A549 (cell line): ENCODE data around the gene FHIT. TPM values are rescaled to one million over a fixed set of nuclear protein-coding genes. Genes with fewer than 3 reads are reported as not detected.

Source experiments
- ATAC-seq, 2 experiments: fragments of 200-7000 bp in 1 of 2; fragments of >200 bp in 1 of 2; cut with Nextera tagmentation in 1 of 2; cut with Tn5 transposase in 1 of 2; 3 replicates each; pipeline versions ENCODE4 v1.8.0 to v1.9.1; 2018 to 2020; ENCODE audit warnings: mild to moderate bottlenecking in 1 of 2, moderate library complexity in 1 of 2
- CTCF ChIA-PET: fragments of 300-600 bp; sonication (Branson Sonifier 250); formaldehyde crosslinking; extraction: SDS; loops from one replicate; lab custom pipeline; 2021; ENCODE audit warnings: antibody characterized with exemption, inconsistent platforms; lab: Yijun Ruan, JAX
- POLR2A ChIA-PET: fragments of 350-600 bp; formaldehyde crosslinking; extraction: SDS; loops from one replicate; lab custom pipeline; 2021; ENCODE audit warnings: antibody characterized with exemption, inconsistent platforms; lab: Yijun Ruan, JAX
- DNase-seq, 2 experiments: peaks; one replicate each; pipeline versions ENCODE4 v3.0.0 to v3.0.0-alpha.2; 2011 to 2016; ENCODE audit warnings: low read depth in 1 of 2, low spot score in 1 of 2
- FAIRE-seq: peaks from 2 replicates; lab custom pipeline; 2011; peaks lifted over from hg19 to GRCh38; lab: Jason Lieb, UNC
- H3K27ac ChIP-seq, 2 experiments: fragments of >200 bp; sonication (Bioruptor Twin); formaldehyde crosslinking; 3 replicates each; pipeline ENCODE4 v1.5.1; 2016 to 2017
- H3K4me1 ChIP-seq: fragments of >200 bp; sonication (Bioruptor Twin); formaldehyde crosslinking; 3 replicates; pipeline ENCODE4 v1.6.1; 2016
- H3K4me2 ChIP-seq: fragments of >200 bp; sonication (Bioruptor Twin); formaldehyde crosslinking; 3 replicates; pipeline ENCODE4 v1.6.1; 2016
- H3K4me3 ChIP-seq: fragments of >200 bp; sonication (Bioruptor Twin); formaldehyde crosslinking; 3 replicates; pipeline ENCODE4 v1.5.1; 2016
- H3K9me3 ChIP-seq: fragments of >200 bp; sonication (Bioruptor Twin); formaldehyde crosslinking; 3 replicates; pipeline ENCODE4 v1.6.1; 2016
- BHLHE40 ChIP-seq: IDR thresholded peaks from 2 replicates; pipeline ENCODE4 v1.6.1; 2012; ENCODE audit warnings: low read depth, low read length, inconsistent platforms
- CHD2 ChIP-seq: fragments of 150-350 bp; IDR thresholded peaks from 2 replicates; pipeline ENCODE4 v1.6.1; 2014; ENCODE audit warnings: low read length; ENCODE audit not compliant: partially characterized antibody
- EHF ChIP-seq: fragments of 250-450 bp; sonication (Bioruptor Pico); IDR thresholded peaks from 2 replicates; pipeline ENCODE4 v1.5.0; 2020; ENCODE audit warnings: mild to moderate bottlenecking
- FOSL2 ChIP-seq, 2 experiments: fragments of 450-650 bp in 1 of 2; fragments of >200 bp in 1 of 2; sonication (Bioruptor Twin) in 1 of 2; formaldehyde crosslinking; IDR thresholded peaks; 2 replicates each; pipeline versions ENCODE4 v1.5.0 to v1.6.1; 2016 to 2020; ENCODE audit warnings: mild to moderate bottlenecking in 1 of 2, moderate library complexity in 1 of 2
- HEYL ChIP-seq: fragments of 250-450 bp; sonication (Bioruptor Pico); IDR thresholded peaks from 2 replicates; pipeline ENCODE4 v1.8.0; 2021; ENCODE audit warnings: mild to moderate bottlenecking, moderate library complexity
- HOXA7 ChIP-seq: fragments of 250-450 bp; sonication (Bioruptor Pico); IDR thresholded peaks from 2 replicates; pipeline ENCODE4 v1.5.0; 2020; ENCODE audit warnings: mild to moderate bottlenecking, moderate library complexity
- HOXB5 ChIP-seq: fragments of 250-450 bp; sonication (Bioruptor Pico); IDR thresholded peaks from 2 replicates; pipeline ENCODE4 v1.5.0; 2020; ENCODE audit warnings: mild to moderate bottlenecking, moderate library complexity
- JUN ChIP-seq, 2 experiments: fragments of >200 bp; sonication (Bioruptor Twin); formaldehyde crosslinking; IDR thresholded peaks; 2 replicates in 1 of 2; 3 replicates in 1 of 2; pipeline ENCODE4 v1.6.1; 2016 to 2017
- JUNB ChIP-seq: fragments of >200 bp; sonication (Bioruptor Twin); formaldehyde crosslinking; IDR thresholded peaks from 2 replicates; pipeline ENCODE4 v1.6.1; 2016
- KDM5A ChIP-seq: fragments of 200-600 bp; sonication (generic); IDR thresholded peaks from 2 replicates; pipeline ENCODE4 v1.6.1; 2016; ENCODE audit warnings: antibody characterized with exemption, mild to moderate bottlenecking
- MAFK ChIP-seq: fragments of 450-650 bp; IDR thresholded peaks from 2 replicates; pipeline ENCODE4 v1.6.1; 2014; ENCODE audit not compliant: partially characterized antibody
- MYC ChIP-seq: IDR thresholded peaks from 2 replicates; pipeline ENCODE4 v1.6.1; 2012; ENCODE audit warnings: mild to moderate bottlenecking, inconsistent platforms, low read length, improper control_type of control experiment, borderline replicate concordance
- NPAS2 ChIP-seq: fragments of 250-450 bp; sonication (Bioruptor Pico); IDR thresholded peaks from 2 replicates; pipeline ENCODE4 v1.8.0; 2022; ENCODE audit warnings: mild to moderate bottlenecking, moderate library complexity, borderline replicate concordance
- NR3C1 ChIP-seq: fragments of >200 bp; sonication (Bioruptor Twin); formaldehyde crosslinking; IDR thresholded peaks from 3 replicates; pipeline ENCODE4 v1.6.1; 2017
- POLR2A ChIP-seq: IDR thresholded peaks from 2 replicates; pipeline ENCODE4 v1.6.1; 2012; ENCODE audit warnings: mild to moderate bottlenecking, low read length
- RAD21 ChIP-seq, 2 experiments: fragments of >200 bp in 1 of 2; sonication (Bioruptor Twin) in 1 of 2; formaldehyde crosslinking in 1 of 2; IDR thresholded peaks in 1 of 2; conservative IDR thresholded peaks in 1 of 2; 2 replicates in 1 of 2; 3 replicates in 1 of 2; pipeline ENCODE4 v1.6.1; 2012 to 2018; ENCODE audit warnings: inconsistent platforms in 1 of 2
- RNF2 ChIP-seq: fragments of 200-600 bp; sonication (generic); IDR thresholded peaks from 2 replicates; pipeline ENCODE4 v1.6.1; 2016; ENCODE audit warnings: low read depth, mild to moderate bottlenecking, antibody characterized with exemption, moderate library complexity, borderline replicate concordance
- SMC3 ChIP-seq: fragments of >200 bp; sonication (Bioruptor Twin); formaldehyde crosslinking; IDR thresholded peaks from 3 replicates; pipeline ENCODE4 v1.6.1; 2018; ENCODE audit warnings: inconsistent platforms
- SREBF2 ChIP-seq: fragments of 450-650 bp; IDR thresholded peaks from 2 replicates; pipeline ENCODE4 v1.6.1; 2014; ENCODE audit warnings: mild to moderate bottlenecking, moderate library complexity
- TFCP2L1 ChIP-seq: fragments of 250-450 bp; sonication (Bioruptor Pico); IDR thresholded peaks from 2 replicates; pipeline ENCODE4 v1.5.0; 2021; ENCODE audit warnings: mild to moderate bottlenecking
- TP53 ChIP-seq: fragments of 250-450 bp; sonication (Bioruptor Pico); IDR thresholded peaks from 2 replicates; pipeline ENCODE4 v1.5.0; 2021; ENCODE audit warnings: mild to moderate bottlenecking, moderate library complexity
- USF2 ChIP-seq: fragments of 450-650 bp; IDR thresholded peaks from 2 replicates; pipeline ENCODE4 v1.6.1; 2014; ENCODE audit warnings: antibody characterized with exemption
- ZNF302 ChIP-seq: fragments of 250-450 bp; sonication (Bioruptor Pico); IDR thresholded peaks from 2 replicates; pipeline ENCODE4 v1.9.0; 2021; ENCODE audit warnings: inconsistent platforms, mild to moderate bottlenecking, moderate library complexity
- WGBS: methylation state at CpG from one replicate; pipeline ENCODE4 v1.1.6; 2017; ENCODE audit errors: missing lambda C conversion rate; 5-methylcytosine and 5-hydroxymethylcytosine counted together
- polyA plus RNA-seq, 4 experiments: library from polyadenylated mRNA; depleted of rRNA in 3 of 4; stranded (reverse); fragments of >200 nt; fragmentation: RNase III in 1 of 4; extraction: RNeasy Plus Mini Kit Qiagen cat#74134 plus additional on column Dnase treatment in 1 of 4; gene quantifications; 2 replicates in 3 of 4; 3 replicates in 1 of 4; pipeline ENCODE4 v1.2.3, GENCODE V29; 2011 to 2017
- TF ChIP-seq, protein P1 (sequence below): fragments of 200-600 bp; sonication (generic); IDR thresholded peaks from 2 replicates; pipeline ENCODE4 v1.6.1; 2016; ENCODE audit warnings: antibody characterized with exemption, mild to moderate bottlenecking, moderate library complexity
- TF ChIP-seq, protein P2 (sequence below): fragments of >200 bp; sonication (Bioruptor Twin); formaldehyde crosslinking; IDR thresholded peaks from 3 replicates; pipeline ENCODE4 v1.5.1; 2016
- TF ChIP-seq, protein P3 (sequence below): fragments of >200 bp; sonication (Bioruptor Twin); formaldehyde crosslinking; IDR thresholded peaks from 3 replicates; pipeline ENCODE4 v1.6.1; 2016

Gene FHIT
- polyA plus RNA-seq, 2 of the 4 experiments (the other 2 are of a cell fraction), result 0.76 to 0.92 TPM

GRCh38 chr3:60737633-60738399, 513.4 kb downstream of the FHIT start (continued):
- TF ChIP-seq, protein P1, sequence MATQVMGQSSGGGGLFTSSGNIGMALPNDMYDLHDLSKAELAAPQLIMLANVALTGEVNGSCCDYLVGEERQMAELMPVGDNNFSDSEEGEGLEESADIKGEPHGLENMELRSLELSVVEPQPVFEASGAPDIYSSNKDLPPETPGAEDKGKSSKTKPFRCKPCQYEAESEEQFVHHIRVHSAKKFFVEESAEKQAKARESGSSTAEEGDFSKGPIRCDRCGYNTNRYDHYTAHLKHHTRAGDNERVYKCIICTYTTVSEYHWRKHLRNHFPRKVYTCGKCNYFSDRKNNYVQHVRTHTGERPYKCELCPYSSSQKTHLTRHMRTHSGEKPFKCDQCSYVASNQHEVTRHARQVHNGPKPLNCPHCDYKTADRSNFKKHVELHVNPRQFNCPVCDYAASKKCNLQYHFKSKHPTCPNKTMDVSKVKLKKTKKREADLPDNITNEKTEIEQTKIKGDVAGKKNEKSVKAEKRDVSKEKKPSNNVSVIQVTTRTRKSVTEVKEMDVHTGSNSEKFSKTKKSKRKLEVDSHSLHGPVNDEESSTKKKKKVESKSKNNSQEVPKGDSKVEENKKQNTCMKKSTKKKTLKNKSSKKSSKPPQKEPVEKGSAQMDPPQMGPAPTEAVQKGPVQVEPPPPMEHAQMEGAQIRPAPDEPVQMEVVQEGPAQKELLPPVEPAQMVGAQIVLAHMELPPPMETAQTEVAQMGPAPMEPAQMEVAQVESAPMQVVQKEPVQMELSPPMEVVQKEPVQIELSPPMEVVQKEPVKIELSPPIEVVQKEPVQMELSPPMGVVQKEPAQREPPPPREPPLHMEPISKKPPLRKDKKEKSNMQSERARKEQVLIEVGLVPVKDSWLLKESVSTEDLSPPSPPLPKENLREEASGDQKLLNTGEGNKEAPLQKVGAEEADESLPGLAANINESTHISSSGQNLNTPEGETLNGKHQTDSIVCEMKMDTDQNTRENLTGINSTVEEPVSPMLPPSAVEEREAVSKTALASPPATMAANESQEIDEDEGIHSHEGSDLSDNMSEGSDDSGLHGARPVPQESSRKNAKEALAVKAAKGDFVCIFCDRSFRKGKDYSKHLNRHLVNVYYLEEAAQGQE, result no peak
- TF ChIP-seq ZNF302, result no peak
- TF ChIP-seq BHLHE40, result no peak
- TF ChIP-seq RNF2, result no peak
- TF ChIP-seq TP53 (CRISPR knock-in tag), result no peak
- TF ChIP-seq NPAS2 (CRISPR knock-in tag), result no peak
- TF ChIP-seq SREBF2, result no peak

DNA sequence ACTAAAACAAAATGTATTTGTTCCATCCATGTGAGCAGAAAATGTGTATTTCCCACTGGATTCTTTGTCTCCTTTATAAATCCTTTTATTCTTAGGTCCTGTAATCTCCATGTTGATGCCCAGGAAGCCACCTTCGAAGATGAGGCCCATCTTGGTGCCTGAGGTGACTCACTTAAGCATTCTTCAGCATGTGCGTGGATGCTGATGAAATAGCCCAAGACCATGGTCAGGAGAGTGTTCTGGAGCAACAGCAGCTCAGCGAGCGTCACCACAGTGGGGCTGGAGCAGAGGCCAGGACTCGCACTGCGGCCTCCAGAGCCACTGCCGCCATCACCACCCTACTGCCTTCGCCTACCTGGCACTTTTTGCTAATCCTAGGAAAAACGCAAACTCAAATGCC, 520.9 kb downstream of the FHIT start:
- WGBS, result 39% methylated on average over 7 of the region's 9 CpGs
- DNase-seq (peak in 1 of 2 experiments; percentile 0), ATAC-seq (no peak), FAIRE-seq (no peak)
- Histone ChIP-seq H3K4me1 (no peaks in the 10 kb centered on the region), H3K4me2 (no peak overlapping the region), H3K27ac (no peak overlapping the region), H3K9me3 (no peaks in the 10 kb centered on the region), H3K4me3 (no peak overlapping the region)
- TF ChIP-seq SMC3 (no peak), CHD2 (no peak), NR3C1 (no peak), FOSL2 (IDR thresholded peaks at IDR 0.05) (no peak), FOSL2 (CRISPR knock-in tag; IDR thresholded peaks at IDR 0.05) (no peak)
- TF ChIP-seq, protein P2, sequence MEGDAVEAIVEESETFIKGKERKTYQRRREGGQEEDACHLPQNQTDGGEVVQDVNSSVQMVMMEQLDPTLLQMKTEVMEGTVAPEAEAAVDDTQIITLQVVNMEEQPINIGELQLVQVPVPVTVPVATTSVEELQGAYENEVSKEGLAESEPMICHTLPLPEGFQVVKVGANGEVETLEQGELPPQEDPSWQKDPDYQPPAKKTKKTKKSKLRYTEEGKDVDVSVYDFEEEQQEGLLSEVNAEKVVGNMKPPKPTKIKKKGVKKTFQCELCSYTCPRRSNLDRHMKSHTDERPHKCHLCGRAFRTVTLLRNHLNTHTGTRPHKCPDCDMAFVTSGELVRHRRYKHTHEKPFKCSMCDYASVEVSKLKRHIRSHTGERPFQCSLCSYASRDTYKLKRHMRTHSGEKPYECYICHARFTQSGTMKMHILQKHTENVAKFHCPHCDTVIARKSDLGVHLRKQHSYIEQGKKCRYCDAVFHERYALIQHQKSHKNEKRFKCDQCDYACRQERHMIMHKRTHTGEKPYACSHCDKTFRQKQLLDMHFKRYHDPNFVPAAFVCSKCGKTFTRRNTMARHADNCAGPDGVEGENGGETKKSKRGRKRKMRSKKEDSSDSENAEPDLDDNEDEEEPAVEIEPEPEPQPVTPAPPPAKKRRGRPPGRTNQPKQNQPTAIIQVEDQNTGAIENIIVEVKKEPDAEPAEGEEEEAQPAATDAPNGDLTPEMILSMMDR, result no peak
- CTCF ChIA-PET, result no interaction called here
- POLR2A ChIA-PET, result no interaction called here

GRCh38 chr3:60729056-60729455, 522.2 kb downstream of the FHIT start:
- H3K4me3 ChIP-seq, result no peak overlapping the region
- H3K9me3 ChIP-seq, result no peaks in the 10 kb centered on the region
- no peak for FAIRE-seq
- POLR2A ChIA-PET, result no interaction called here
- H3K4me2 ChIP-seq, result no peak overlapping the region
- WGBS, result 33% methylated on average over 6 of the region's 6 CpGs
- H3K27ac ChIP-seq, result no peak overlapping the region
- DNase-seq, result no peak
- CTCF ChIA-PET, result no interaction called here
- ATAC-seq, result no peak
- TF ChIP-seq KDM5A (no peak), SREBF2 (no peak), RAD21 (conservative IDR thresholded peaks at IDR 0.05 in 1 of 2, IDR thresholded peaks at IDR 0.05 in 1 of 2) (no peak), MYC (no peak)
- H3K4me1 ChIP-seq, result no peaks in the 10 kb centered on the region

DNA sequence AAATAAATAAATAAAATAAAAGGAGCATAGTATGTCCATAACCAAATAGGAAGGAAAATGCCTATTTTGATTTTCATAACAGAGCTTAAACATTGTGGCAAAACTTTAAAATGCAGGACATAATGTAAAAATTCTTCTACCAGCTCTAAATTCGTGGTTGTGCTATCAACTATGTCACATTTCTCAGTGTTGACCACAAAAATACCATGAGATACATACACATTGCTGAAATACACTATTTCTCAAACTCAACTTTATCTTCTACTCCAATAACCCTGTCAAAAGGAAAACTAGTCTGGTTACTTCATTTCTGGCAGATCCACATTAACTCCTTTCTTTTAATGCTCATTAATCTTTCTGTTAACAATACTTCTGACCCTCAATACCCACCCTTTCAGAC, 523.2 kb downstream of the FHIT start:
- POLR2A ChIA-PET, result no interaction called here
- H3K4me1 ChIP-seq, result no peaks in the 10 kb centered on the region
- CTCF ChIA-PET, result no interaction called here
- no peak overlapping the region for H3K27ac ChIP-seq
- H3K4me3 ChIP-seq, result no peak overlapping the region
- DNase-seq, result no peak
- FAIRE-seq, result no peak
- ATAC-seq, result no peak
- no peaks in the 10 kb centered on the region for H3K9me3 ChIP-seq
- WGBS, result 0% methylated on average over 1 of the region's 1 CpG
- H3K4me2 ChIP-seq, result no peak overlapping the region
- TF ChIP-seq HOXB5 (CRISPR knock-in tag) (no peak), JUN (IDR thresholded peaks at IDR 0.05) (no peak), HEYL (CRISPR knock-in tag) (no peak), USF2 (no peak), JUNB (no peak), MYC (no peak), EHF (no peak), MAFK (no peak), POLR2A (no peak), NPAS2 (CRISPR knock-in tag) (no peak), TFCP2L1 (CRISPR knock-in tag) (no peak), BHLHE40 (no peak), HOXA7 (no peak)
- TF ChIP-seq, protein P3, sequence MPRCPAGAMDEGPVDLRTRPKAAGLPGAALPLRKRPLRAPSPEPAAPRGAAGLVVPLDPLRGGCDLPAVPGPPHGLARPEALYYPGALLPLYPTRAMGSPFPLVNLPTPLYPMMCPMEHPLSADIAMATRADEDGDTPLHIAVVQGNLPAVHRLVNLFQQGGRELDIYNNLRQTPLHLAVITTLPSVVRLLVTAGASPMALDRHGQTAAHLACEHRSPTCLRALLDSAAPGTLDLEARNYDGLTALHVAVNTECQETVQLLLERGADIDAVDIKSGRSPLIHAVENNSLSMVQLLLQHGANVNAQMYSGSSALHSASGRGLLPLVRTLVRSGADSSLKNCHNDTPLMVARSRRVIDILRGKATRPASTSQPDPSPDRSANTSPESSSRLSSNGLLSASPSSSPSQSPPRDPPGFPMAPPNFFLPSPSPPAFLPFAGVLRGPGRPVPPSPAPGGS, result no peak
